Neural progenitor cell (in vitro differentiated cells): ENCODE results near the gene RDX.

Experiments
- EZH2 ChIP-seq: fragments of 200-600 bp; sonication (generic); IDR thresholded peaks from 2 replicates; pipeline ENCODE4 v1.6.1; 2017; ENCODE audit warnings: antibody characterized with exemption, mild to moderate bottlenecking, moderate library complexity
- TF ChIP-seq, protein P1 (sequence below): fragments of 200-600 bp; sonication (generic); IDR thresholded peaks from 2 replicates; pipeline ENCODE4 v1.5.1; 2017; ENCODE audit warnings: antibody characterized with exemption, mild to moderate bottlenecking

GRCh38 chr11:110126936-110127335, 169.5 kb downstream of the RDX start:
- TF ChIP-seq, protein P1, sequence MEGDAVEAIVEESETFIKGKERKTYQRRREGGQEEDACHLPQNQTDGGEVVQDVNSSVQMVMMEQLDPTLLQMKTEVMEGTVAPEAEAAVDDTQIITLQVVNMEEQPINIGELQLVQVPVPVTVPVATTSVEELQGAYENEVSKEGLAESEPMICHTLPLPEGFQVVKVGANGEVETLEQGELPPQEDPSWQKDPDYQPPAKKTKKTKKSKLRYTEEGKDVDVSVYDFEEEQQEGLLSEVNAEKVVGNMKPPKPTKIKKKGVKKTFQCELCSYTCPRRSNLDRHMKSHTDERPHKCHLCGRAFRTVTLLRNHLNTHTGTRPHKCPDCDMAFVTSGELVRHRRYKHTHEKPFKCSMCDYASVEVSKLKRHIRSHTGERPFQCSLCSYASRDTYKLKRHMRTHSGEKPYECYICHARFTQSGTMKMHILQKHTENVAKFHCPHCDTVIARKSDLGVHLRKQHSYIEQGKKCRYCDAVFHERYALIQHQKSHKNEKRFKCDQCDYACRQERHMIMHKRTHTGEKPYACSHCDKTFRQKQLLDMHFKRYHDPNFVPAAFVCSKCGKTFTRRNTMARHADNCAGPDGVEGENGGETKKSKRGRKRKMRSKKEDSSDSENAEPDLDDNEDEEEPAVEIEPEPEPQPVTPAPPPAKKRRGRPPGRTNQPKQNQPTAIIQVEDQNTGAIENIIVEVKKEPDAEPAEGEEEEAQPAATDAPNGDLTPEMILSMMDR: no peak
- TF ChIP-seq EZH2: no peak
